Measurements from ENCODE around the gene OR6C6. TPM values are rescaled to one million over a fixed set of nuclear protein-coding genes. Genes with fewer than 3 reads are reported as not detected.

Gene OR6C6
- total RNA-seq (2021): not detected in 2 replicates
- long read RNA-seq: 0 reads

GRCh38 chr12:55296469-55296868, at the start of gene OR6C6:
Gene OR6C6, minus strand, starts transcription at chr12:55296569. Its CDS starts 1,337 bp downstream, at chr12:55295232.
- Histone ChIP-seq H2BK15ac (ENCODE audit: low read depth, low read length) (no peak within 1 kb of the TSS), H3K4me1 (ENCODE audit: insufficient read depth, low read length) (no peaks in the 10 kb centered on the region), H2AK5ac (ENCODE audit: insufficient read length, low read length) (no peak within 1 kb of the TSS), H3K27me3 (ENCODE audit: insufficient read depth, low read length) (no peaks in the 10 kb centered on the region), H4K8ac (replicated peaks; ENCODE audit: insufficient read length, low read depth, low read length) (no peak within 1 kb of the TSS), H3K4ac (ENCODE audit: low read depth, low read length) (no peak within 1 kb of the TSS), H3K56ac (ENCODE audit: insufficient read length, low read depth, low read length) (no peak within 1 kb of the TSS), H3K9ac (ENCODE audit: extremely low read depth, insufficient read length, low read length) (no peak within 1 kb of the TSS), H2BK120ac (ENCODE audit: low read depth, low read length, poor library complexity, severe bottlenecking) (no peak within 1 kb of the TSS), H3K14ac (ENCODE audit: insufficient read depth, low read length) (no peak within 1 kb of the TSS), H3K23ac (ENCODE audit: insufficient read length, low read depth, low read length) (no peak within 1 kb of the TSS), H2AFZ (ENCODE audit: low read length) (no peak within 1 kb of the TSS), H3K9me3 (ENCODE audit: control insufficient read depth, low read depth, low read length) (no peaks in the 10 kb centered on the region), H2BK12ac (ENCODE audit: insufficient read length, low read depth, low read length) (no peak within 1 kb of the TSS), H3K79me1 (ENCODE audit: insufficient read depth, low read depth, low read length, poor library complexity, severe bottlenecking) (no peaks in the 10 kb centered on the region), H3K4me2 (ENCODE audit: insufficient read depth, insufficient read length, low read length) (no peak within 1 kb of the TSS), H3K79me2 (ENCODE audit: insufficient read depth, low read length) (no peaks in the 10 kb centered on the region), H3K18ac (ENCODE audit: insufficient read length, low read depth, low read length) (no peak within 1 kb of the TSS), H3K23me2 (ENCODE audit: insufficient read length, low read depth, low read length, poor library complexity, severe bottlenecking) (no peaks in the 10 kb centered on the region), H4K91ac (ENCODE audit: insufficient read length, low read depth, low read length) (no peak within 1 kb of the TSS), H3K27ac (ENCODE audit: insufficient read length, low read depth, low read length) (no peak within 1 kb of the TSS), H2BK5ac (ENCODE audit: insufficient read length, low read length) (no peak within 1 kb of the TSS), H2BK20ac (ENCODE audit: low read depth, low read length, poor library complexity, severe bottlenecking) (no peak within 1 kb of the TSS), H4K20me1 (ENCODE audit: control insufficient read depth, insufficient read depth, insufficient read length) (no peaks in the 10 kb centered on the region), H4K5ac (ENCODE audit: insufficient read length, low read depth, low read length) (no peak within 1 kb of the TSS), H3T11ph (ENCODE audit: low read length) (no peak within 1 kb of the TSS)
- Mint-ChIP-seq H3K4me3 (no peak within 1 kb of the TSS), H3K4me1 (peaks cover 0 to 4% of the 10 kb centered on the region in 2 experiments; a peak in 1 of 4 replicates), H3K36me3 (ENCODE audit: insufficient read depth in 1 of 3, low read depth in 3 of 3) (no peaks in the 10 kb centered on the region; a peak in 1 of 7 replicates), H3K9me3 (no peaks in the 10 kb centered on the region; a peak in 1 of 5 replicates), H3K27me3 (ENCODE audit: low read depth) (no peaks in the 10 kb centered on the region), H3K27ac (no peak within 1 kb of the TSS)
- no CpG with 5 or more reads among the region's 2 CpGs for WGBS (ENCODE audit: extremely low coverage, insufficient read length, low lambda C conversion rate)
- DNase-seq: no peak
- no peak for TF ChIP-seq CTCF (conservative IDR thresholded peaks at IDR 0.05)
